HG03135 (cell line): Measurements from ENCODE around the gene LY6G5B.
A peak's percentile ranks its signal among the peaks of the same experiment; 100 is the strongest.

ENCODE experiments used
- ATAC-seq: cut with Tn5 transposase; IDR thresholded peaks from one replicate; pipeline ENCODE4 v1.9.1; 2021; ENCODE audit warnings: mild to moderate bottlenecking, moderate library complexity; ENCODE audit not compliant: unreplicated experiment

The LY6G5B gene

GRCh38 chr6:31662124-31662723, 7.6 kb upstream of the LY6G5B start:
- no peak for ATAC-seq

DNA sequence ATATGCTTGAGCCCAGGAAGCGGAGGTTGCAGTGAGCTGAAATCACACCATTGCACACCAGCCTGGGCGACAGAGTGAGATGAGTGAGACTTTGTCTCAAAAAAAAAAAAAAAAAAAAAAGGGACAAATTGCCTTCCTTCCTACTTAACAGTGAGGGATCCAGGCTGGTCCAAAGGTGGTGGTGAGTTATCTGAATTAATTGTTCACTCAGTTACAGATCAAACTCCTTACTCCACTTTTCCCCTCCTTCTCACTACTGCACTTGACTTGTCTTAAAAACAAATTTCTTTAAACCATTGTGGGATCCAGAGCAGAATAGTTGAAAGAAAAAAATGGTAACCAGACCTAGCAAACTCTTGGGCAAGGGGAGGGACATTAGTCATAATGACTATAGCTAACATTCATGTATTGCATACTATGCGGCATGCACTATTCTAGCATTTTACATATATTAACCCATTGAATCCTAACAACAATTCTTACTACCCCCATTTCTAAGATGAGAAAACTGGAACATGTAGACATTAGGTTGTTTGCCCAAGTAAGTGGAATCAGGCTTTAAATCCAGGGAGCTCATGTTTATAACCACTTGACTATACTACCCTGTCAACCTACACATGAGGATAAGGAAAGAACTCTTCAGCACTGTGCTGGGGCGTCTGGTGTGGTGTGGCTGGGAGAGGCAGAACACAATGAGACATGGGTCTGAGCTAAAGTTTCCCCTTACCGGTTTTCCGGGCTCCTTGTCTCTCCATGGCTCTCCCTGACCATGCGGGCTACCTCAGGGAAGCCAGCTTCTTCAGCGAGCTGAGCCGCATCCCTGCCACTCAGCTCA, 6.4 kb upstream of the LY6G5B start:
- no peak for ATAC-seq

- no peak for ATAC-seq
Observed at GRCh38 chr6:31663961-31664789, 5.6 kb upstream of the LY6G5B start.

DNA sequence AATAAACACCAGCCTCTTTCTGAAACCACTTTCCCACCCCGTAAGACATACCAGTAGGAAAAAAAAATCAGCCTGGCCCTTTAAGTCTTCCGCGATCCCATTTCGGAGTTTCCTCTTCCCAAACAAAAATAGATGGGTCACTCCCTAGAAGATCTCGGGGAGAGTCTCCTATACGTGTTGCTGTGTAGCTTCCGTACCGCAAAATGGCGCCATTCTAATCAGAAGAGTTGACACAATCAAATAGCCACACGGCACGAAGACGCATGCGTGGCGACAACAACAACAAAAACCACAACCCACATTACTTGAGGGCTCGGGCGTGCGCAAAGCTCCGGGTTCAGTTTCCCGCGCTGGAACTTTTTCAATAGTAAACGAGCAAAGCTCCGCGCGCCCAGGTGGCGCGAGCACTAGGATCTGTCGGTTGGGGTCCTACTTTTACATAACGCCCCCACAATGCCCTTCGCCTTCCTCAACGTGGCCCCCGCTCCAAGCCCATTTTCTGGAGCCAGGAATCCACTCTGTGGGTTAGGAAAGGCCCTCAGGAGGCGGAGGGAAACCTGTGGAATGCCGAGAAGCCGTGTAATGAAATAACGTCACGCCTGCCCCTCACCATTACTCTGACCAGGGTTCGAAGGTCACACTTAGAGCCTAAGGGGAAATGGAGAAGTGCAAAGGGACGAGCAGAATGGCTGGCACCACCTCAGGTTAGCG, 4.8 kb upstream of the LY6G5B start, which contains the start of gene GPANK1:
GPANK1 (minus strand) TSS at position 208 of the 711 bp plus-strand sequence. CDS start 519 bp downstream, outside the sequence.
- peak; percentile 32 for ATAC-seq

- peak; percentile 73 for ATAC-seq
Observed at GRCh38 chr6:31665501-31666336, 4.1 kb upstream of the LY6G5B start, which contains the start of gene CSNK2B. TSS of gene CSNK2B (plus strand) at chr6:31666080. CDS start at chr6:31666832, 752 bp downstream.

- ATAC-seq: no peak
Observed at GRCh38 chr6:31666337-31666965, 3.3 kb upstream of the LY6G5B start.

- no peak for ATAC-seq
Observed at GRCh38 chr6:31676322-31676903, 6.6 kb downstream of the LY6G5B start.

DNA sequence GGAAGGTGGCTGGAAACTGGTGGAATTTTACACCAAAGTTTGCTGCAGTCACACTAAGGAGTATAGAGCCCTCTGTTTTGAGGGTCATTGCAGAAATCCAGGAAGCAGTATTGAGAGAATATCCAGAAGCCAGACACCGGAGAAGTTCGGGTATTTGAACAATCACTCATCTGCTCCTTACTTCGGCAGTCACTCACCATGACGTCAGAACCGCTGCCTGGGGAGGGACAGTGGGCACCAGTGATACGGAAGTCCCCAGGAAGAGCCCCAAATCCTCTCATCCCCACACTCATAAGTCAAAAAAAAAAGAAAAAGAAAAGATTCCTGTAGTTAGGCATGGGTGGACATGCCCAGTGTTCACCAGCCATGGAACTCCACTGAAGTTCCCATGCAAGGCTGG, 7.1 kb downstream of the LY6G5B start:
- ATAC-seq: no peak

DNA sequence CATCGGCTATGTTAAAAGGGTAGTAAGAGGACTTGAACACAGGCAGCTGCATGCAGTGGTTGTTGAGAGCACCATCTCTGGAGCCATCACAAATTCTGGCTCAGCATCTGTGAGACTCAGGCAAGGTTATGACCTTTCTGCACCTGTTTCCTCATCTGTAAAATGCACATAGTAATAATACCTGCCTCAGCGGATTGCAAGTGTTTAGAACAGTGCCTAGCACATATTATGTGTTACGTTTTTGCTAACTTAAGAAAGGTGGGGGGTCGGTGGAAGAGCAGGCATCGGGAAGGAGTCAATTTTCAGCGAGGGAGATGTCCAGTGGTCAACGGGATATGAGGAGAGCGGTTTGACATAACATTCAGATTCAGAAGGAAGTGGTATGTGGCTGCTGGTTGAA, 8.2 kb downstream of the LY6G5B start:
- no peak for ATAC-seq

DNA sequence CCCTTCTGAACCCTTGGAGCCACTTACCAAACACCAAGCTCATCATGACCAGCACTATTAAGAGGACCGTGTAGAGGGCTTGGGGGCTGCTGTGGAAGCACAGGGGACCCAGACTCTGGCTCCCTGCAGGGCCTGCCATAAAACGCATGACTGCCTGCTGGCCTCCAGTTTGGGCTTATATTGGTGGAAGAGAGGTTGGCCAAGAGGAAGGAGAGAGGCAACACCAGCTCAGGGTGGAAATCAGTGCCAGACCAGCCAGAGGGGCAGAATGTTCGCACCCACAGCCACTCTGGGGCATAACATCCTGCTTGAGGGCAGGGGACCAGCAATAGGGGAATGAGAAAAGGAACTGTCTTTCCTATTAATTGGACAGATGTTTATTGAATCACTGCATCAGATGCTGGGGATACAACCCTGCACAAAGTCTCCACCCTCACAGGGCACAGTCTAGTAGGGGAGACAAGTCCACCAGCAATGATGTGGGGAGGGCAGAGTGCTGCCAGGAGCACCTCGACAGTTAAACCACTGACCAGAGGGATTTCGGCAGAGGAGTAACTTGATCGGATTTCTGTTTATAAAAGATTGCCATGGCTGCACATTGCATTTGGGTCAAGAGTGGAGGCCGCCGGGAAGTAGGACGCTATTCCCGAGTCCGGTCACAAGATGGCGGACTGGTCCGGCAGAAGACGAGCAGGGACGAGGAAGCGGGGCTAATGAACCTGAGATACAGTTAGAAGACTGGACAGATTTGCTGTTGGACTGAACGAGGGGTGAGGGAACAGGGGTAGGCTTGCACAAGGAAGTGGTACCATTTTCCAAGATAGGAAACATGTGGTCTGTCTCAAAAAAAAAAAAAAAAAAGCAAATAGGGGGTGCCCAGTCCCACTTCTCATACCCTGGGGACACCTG, 10.7 kb downstream of the LY6G5B start, which contains the start of gene LY6G5C:
LY6G5C (minus strand) TSS at position 842 of the 909 bp plus-strand sequence; CDS start at position 148, 694 bp downstream.
- ATAC-seq: no peak

DNA sequence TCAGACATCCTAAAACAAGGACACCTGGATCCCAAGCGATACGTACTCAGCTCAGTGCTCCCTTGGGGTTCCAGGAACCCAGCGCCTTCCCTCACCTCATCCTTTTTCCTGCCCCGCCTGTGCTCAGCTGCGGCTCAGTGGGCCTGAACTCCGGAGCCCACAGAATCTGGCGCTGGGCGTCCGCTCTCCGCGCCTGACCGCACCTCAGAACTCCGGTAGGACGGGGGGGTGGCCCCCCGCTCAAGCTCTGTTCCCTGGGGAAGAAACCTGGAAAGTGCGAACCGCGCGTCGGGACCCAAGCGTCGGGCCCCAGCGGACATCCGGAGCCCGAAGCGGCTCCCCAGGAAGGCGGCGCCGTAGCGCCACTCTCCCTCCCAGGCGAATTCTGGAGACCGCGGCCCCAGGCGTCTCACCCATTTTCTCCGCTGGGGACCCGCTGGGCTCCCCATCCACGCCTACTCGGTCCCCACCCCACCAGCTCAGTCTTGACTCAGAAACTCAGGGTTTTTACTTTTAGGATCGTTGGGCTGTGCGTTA, 11.4 kb downstream of the LY6G5B start:
- no peak for ATAC-seq

DNA sequence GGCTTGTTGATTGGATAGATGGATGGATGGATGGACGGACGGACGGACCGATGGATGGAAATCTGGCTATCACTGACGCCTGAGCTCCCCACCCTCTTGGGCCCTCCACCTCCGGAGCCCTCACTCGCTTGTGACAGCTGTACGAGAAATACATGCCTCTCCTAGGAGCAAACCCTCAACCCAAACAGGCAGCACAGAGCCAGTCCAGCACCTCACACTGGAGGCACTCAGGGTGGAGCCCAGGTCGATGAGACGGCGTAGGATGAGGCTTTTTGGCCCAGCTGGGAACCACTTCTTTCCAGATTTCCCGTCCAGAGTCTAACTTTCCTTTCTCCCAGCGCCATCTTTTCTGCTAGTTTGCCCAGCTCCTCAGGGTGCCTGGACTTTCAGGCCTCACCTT, 13.8 kb downstream of the LY6G5B start:
- ATAC-seq: no peak

DNA sequence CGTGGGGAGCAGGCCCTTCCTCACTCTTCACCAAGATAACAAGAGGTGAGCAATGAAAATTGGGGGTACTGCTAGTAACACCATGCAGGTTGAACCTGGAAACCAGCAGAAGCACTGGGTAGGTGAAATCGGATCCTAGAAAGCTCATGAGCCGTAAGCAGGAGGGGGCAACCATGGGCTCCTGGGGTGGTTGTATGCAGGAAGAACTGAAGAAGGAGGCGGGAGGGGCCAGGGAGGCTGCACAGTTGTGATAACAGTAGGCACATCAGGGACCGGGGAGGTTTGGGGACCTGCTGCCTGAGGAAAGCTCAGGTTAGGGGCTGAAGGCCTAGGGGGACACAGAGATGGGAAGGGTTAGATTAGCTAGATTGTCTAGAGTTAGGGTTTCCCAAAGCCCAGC, 16.7 kb downstream of the LY6G5B start:
- ATAC-seq: no peak

DNA sequence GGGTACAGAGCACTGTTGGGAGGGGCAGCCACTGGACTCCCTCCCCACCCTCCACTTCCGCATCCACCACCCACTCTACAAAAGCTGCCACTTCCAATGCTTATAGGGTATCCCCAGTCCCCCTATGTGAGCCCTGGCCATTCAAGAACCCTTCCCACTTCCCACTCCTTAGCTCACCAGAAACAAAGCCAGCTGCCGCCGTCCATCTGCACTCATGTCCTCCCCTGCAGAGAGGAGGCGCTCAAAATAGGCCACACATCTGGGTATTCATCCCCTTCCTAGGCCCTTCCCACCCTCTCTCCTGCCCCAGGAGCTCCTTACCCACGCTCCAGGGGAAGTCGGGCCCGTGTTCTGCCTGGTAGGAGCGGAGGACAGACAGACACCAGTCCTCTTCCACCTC, 17.5 kb downstream of the LY6G5B start:
- ATAC-seq: no peak

DNA sequence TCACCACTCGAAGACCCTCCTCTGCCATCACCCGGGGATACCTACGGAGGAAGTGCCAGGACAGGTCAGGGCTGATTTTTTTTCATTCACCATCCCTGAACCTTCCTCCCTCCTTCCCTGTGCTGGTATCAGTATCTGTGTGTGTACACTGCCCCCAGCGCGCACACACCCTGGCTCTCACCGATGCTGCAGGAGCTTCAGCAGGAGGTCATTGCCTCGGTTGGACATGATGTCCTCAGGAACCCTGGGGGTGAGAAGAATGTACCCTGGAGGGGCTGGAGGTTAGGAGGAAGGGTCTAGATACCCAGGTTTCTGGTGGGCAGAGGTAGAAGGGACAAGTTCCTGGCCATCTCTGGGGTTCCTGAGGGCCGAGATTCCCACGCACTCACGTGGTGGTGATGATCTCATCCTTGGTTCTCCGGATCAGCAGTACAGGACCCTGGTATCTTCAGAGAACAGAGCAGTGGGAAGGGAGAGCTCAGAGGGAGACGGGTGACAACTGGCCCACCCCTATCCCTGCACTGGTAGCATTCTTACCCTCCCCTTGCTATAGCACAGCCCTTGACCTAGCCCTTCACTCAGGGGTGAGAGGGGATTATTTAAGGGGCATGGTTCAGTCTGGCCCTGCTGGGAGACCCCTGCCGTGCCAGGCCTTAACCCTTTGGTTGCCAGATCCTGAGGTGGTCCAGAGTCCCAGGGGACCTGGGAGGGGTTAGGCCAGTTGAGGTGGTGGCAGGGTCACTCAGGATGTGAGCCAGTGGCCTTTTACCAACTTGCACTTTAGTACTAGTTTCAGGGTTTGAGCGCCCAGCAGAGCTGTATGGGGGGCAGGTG, 18.3 kb downstream of the LY6G5B start:
- no peak for ATAC-seq

- ATAC-seq: no peak
Observed at GRCh38 chr6:31689249-31690110, 19.7 kb downstream of the LY6G5B start.
